GM12864 (cell line): ENCODE data around the gene RER1.

ENCODE experiments used
- DNase-seq: peaks from one replicate; pipeline ENCODE4 v3.0.0-alpha.2; 2011; ENCODE audit warnings: low read depth
- H3K4me3 ChIP-seq: 2 replicates; pipeline ENCODE4 v1.5.1; 2011; ENCODE audit warnings: mild to moderate bottlenecking, low read depth, low read length, control low read depth
- CTCF ChIP-seq: IDR thresholded peaks from 2 replicates; pipeline ENCODE4 v1.5.1; 2011; ENCODE audit warnings: low read depth, mild to moderate bottlenecking, moderate library complexity, low read length, control low read depth, inconsistent platforms; ENCODE audit errors: missing control alignments

RER1 gene

DNA sequence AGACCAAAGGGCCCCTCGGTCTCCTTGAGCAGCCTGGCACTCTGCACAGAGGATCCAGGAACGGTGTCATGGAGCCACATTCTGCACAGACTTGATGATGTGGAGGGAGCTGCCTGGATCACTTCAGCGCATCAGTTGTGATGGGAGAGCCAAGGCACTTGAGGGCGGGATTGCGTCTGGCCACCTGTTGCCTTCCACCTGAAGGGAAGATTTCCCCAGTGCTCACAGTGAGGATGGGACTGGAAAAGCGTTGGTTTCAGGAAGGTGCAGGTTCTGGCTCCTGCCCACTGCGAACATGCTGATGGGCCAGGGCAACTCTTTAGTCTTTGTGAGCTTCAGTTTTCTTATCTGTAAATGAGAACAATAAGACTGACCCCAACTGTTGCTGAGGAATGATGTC, 2.6 kb downstream of the RER1 start:
- no peak overlapping the region for H3K4me3 ChIP-seq
- TF ChIP-seq CTCF: no peak
- DNase-seq: no peak

- DNase-seq: no peak
- TF ChIP-seq CTCF: no peak
- no peak overlapping the region for H3K4me3 ChIP-seq
Measured at GRCh38 chr1:2394761-2395160, 3.1 kb downstream of the RER1 start.

DNA sequence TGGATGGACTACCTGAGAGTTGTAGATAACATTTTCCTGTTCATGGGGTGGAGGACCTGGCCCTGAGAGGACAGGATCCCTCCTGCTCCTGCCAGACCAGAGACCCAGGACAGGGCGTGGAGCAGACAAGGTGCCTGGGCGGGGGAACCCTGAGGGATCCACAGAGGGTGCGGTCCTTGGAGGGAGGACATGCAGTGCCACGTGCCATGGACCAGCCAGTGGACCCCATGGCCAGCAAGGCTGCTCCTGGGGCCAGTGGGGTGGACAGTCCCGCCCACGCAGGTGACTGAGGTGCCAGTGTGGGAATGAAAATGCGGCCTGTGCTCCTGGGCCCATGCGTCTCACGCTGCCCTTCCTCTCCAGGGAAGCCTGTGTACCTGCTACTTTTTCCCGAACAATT, 3.6 kb downstream of the RER1 start:
- no peak overlapping the region for H3K4me3 ChIP-seq
- no peak for DNase-seq
- TF ChIP-seq CTCF: no peak

GRCh38 chr1:2396059-2396458, 4.4 kb downstream of the RER1 start:
- H3K4me3 ChIP-seq: no peak overlapping the region
- TF ChIP-seq CTCF: no peak
- no peak for DNase-seq

GRCh38 chr1:2396476-2396875, 4.8 kb downstream of the RER1 start:
- no peak for DNase-seq
- no peak for TF ChIP-seq CTCF
- no peak overlapping the region for H3K4me3 ChIP-seq

- TF ChIP-seq CTCF: no peak
- DNase-seq: no peak
- no peak overlapping the region for H3K4me3 ChIP-seq
Measured at GRCh38 chr1:2397007-2397679, 5.5 kb downstream of the RER1 start.

GRCh38 chr1:2398871-2399270, 7.2 kb downstream of the RER1 start:
- TF ChIP-seq CTCF: no peak

More at GRCh38 chr1:2398871-2399270, 7.2 kb downstream of the RER1 start:
- DNase-seq: no peak
- H3K4me3 ChIP-seq: no peak overlapping the region
